ENCODE measurements around the gene SLC9A3.

SLC9A3 gene

GRCh38 chr5:456351-457194 is 67.7 kb downstream of the SLC9A3 start:
- Histone ChIP-seq H3K27me3 (ENCODE audit: control insufficient read depth in 1 of 2, insufficient read depth in 2 of 2, low read length in 2 of 2) (no peaks in the 10 kb centered on the region), H3K4me3 (ENCODE audit: low read depth in 1 of 2, low read length in 2 of 2) (no peak overlapping the region), H3K9ac (ENCODE audit: low read length) (no peak overlapping the region), H3K27ac (ENCODE audit: low read depth, low read length) (no peak overlapping the region), H3K4me1 (ENCODE audit: insufficient read depth, low read length) (no peaks in the 10 kb centered on the region), H3K36me3 (ENCODE audit: insufficient read depth, low read length) (peaks cover 56% of the 10 kb centered on the region), H3K9me3 (ENCODE audit: low read length) (peaks cover 4% of the 10 kb centered on the region)

GRCh38 chr5:455806-456205 is 68.4 kb downstream of the SLC9A3 start:
- Histone ChIP-seq H3K4me1 (ENCODE audit: insufficient read depth, low read length) (no peaks in the 10 kb centered on the region), H3K9me3 (ENCODE audit: low read length) (peaks cover 4% of the 10 kb centered on the region), H3K4me3 (ENCODE audit: low read depth in 1 of 2, low read length in 2 of 2) (no peak overlapping the region), H3K36me3 (ENCODE audit: insufficient read depth, low read length) (peaks cover 56% of the 10 kb centered on the region), H3K9ac (ENCODE audit: low read length) (no peak overlapping the region), H3K27me3 (ENCODE audit: control insufficient read depth in 1 of 2, insufficient read depth in 2 of 2, low read length in 2 of 2) (no peaks in the 10 kb centered on the region), H3K27ac (ENCODE audit: low read depth, low read length) (no peak overlapping the region)

DNA sequence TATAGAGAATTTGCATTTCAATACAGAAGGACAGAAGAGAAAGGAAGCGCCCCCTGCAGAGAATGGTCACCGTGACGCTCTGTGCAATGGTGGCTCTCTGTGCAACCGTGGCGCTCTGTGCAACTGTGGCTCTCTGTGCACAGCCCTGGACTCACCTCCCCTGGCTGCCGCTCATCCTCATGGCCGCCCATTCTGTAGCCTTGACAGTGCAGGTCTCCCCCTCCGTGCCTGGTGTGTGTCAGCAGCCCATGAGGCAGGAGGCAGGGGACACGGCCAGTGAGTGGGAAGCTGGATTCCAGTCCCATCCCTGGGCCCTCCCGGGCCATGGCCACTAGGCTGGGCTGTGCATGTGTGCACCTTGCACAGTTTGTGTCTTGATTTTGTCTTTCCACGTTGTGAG is 69.3 kb downstream of the SLC9A3 start:
- H3K36me3 ChIP-seq (ENCODE audit: insufficient read depth, low read length): peaks cover 54% of the 10 kb centered on the region
- peaks cover 4% of the 10 kb centered on the region for H3K9me3 ChIP-seq (ENCODE audit: low read length)
- no peak overlapping the region for H3K9ac ChIP-seq (ENCODE audit: low read length)
- H3K27me3 ChIP-seq (ENCODE audit: control insufficient read depth in 1 of 2, insufficient read depth in 2 of 2, low read length in 2 of 2): no peaks in the 10 kb centered on the region
- no peak overlapping the region for H3K27ac ChIP-seq (ENCODE audit: low read depth, low read length)
- no peak overlapping the region for H3K4me3 ChIP-seq (ENCODE audit: low read depth in 1 of 2, low read length in 2 of 2)
- no peaks in the 10 kb centered on the region for H3K4me1 ChIP-seq (ENCODE audit: insufficient read depth, low read length)

DNA sequence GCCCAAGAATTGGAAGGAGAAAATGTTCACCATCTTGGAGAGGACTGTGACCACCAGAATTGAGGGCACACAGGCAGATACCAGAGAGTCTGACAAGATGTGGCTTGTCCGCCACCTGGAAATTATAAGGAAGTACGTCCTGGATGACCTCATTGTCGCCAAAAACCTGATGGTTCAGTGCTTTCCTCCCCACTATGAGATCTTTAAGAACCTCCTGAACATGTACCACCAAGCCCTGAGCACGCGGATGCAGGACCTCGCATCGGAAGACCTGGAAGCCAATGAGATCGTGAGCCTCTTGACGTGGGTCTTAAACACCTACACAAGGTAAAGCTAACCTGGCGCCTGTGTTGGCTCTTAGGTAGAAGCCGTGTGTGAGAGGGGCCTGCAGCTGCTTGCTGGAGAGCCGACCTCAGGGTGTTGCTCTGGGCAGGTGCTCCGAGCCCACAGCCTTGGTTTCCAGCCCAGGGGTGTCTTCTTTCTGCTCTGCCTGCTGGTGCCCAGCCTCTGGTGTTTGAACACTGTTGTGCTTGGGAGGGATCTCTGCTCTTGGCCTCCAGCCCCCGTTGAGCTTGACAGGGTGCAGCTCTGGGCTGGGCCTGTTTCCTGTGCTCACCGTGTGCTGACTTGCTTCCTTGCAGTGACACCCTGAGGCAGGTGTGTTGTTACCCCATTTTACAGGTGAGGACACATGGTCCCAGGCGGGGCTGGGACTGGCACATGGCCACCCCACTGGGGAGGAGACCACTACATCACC is 70.3 kb downstream of the SLC9A3 start:
- no peaks in the 10 kb centered on the region for H3K4me1 ChIP-seq (ENCODE audit: insufficient read depth, low read length)
- H3K9ac ChIP-seq (ENCODE audit: low read length): no peak overlapping the region
- H3K9me3 ChIP-seq (ENCODE audit: low read length): peaks cover 4% of the 10 kb centered on the region
- H3K27me3 ChIP-seq (ENCODE audit: control insufficient read depth in 1 of 2, insufficient read depth in 2 of 2, low read length in 2 of 2): no peaks in the 10 kb centered on the region
- H3K4me3 ChIP-seq (ENCODE audit: low read depth in 1 of 2, low read length in 2 of 2): no peak overlapping the region
- no peak overlapping the region for H3K27ac ChIP-seq (ENCODE audit: low read depth, low read length)
- peaks cover 56% of the 10 kb centered on the region for H3K36me3 ChIP-seq (ENCODE audit: insufficient read depth, low read length)

GRCh38 chr5:452978-453710 is 71.1 kb downstream of the SLC9A3 start:
- Histone ChIP-seq H3K27ac (ENCODE audit: low read depth, low read length) (no peak overlapping the region), H3K9me3 (ENCODE audit: low read length) (peaks cover 4% of the 10 kb centered on the region), H3K4me1 (ENCODE audit: insufficient read depth, low read length) (no peaks in the 10 kb centered on the region), H3K27me3 (ENCODE audit: control insufficient read depth in 1 of 2, insufficient read depth in 2 of 2, low read length in 2 of 2) (no peaks in the 10 kb centered on the region), H3K36me3 (ENCODE audit: insufficient read depth, low read length) (peaks cover 64% of the 10 kb centered on the region), H3K9ac (ENCODE audit: low read length) (no peak overlapping the region), H3K4me3 (ENCODE audit: low read depth in 1 of 2, low read length in 2 of 2) (no peak overlapping the region)

- no peak overlapping the region for H3K27ac ChIP-seq (ENCODE audit: low read depth, low read length)
- no peak overlapping the region for H3K4me3 ChIP-seq (ENCODE audit: low read depth in 1 of 2, low read length in 2 of 2)
- H3K36me3 ChIP-seq (ENCODE audit: insufficient read depth, low read length): peaks cover 64% of the 10 kb centered on the region
Observed at GRCh38 chr5:451587-452458, 72.4 kb downstream of the SLC9A3 start.

GRCh38 chr5:449151-449550 is 75.1 kb downstream of the SLC9A3 start:
- Histone ChIP-seq H3K27me3 (ENCODE audit: control insufficient read depth in 1 of 2, insufficient read depth in 2 of 2, low read length in 2 of 2) (no peaks in the 10 kb centered on the region), H3K4me1 (ENCODE audit: insufficient read depth, low read length) (peaks cover 6% of the 10 kb centered on the region), H3K9me3 (ENCODE audit: low read length) (peaks cover 4% of the 10 kb centered on the region), H3K9ac (ENCODE audit: low read length) (no peak overlapping the region), H3K27ac (ENCODE audit: low read depth, low read length) (no peak overlapping the region), H3K4me3 (ENCODE audit: low read depth in 1 of 2, low read length in 2 of 2) (no peak overlapping the region), H3K36me3 (ENCODE audit: insufficient read depth, low read length) (peaks cover 62% of the 10 kb centered on the region)

More at GRCh38 chr5:451587-452458, 72.4 kb downstream of the SLC9A3 start:
- Histone ChIP-seq H3K4me1 (ENCODE audit: insufficient read depth, low read length) (no peaks in the 10 kb centered on the region), H3K27me3 (ENCODE audit: control insufficient read depth in 1 of 2, insufficient read depth in 2 of 2, low read length in 2 of 2) (no peaks in the 10 kb centered on the region), H3K9me3 (ENCODE audit: low read length) (peaks cover 4% of the 10 kb centered on the region), H3K9ac (ENCODE audit: low read length) (no peak overlapping the region)

GRCh38 chr5:448766-449090 is 75.5 kb downstream of the SLC9A3 start:
- H3K27ac ChIP-seq (ENCODE audit: low read depth, low read length): no peak overlapping the region
- H3K36me3 ChIP-seq (ENCODE audit: insufficient read depth, low read length): peaks cover 57% of the 10 kb centered on the region
- no peaks in the 10 kb centered on the region for H3K27me3 ChIP-seq (ENCODE audit: control insufficient read depth in 1 of 2, insufficient read depth in 2 of 2, low read length in 2 of 2)
- H3K4me3 ChIP-seq (ENCODE audit: low read depth in 1 of 2, low read length in 2 of 2): no peak overlapping the region
- H3K9me3 ChIP-seq (ENCODE audit: low read length): peaks cover 4% of the 10 kb centered on the region
- no peak overlapping the region for H3K9ac ChIP-seq (ENCODE audit: low read length)
- H3K4me1 ChIP-seq (ENCODE audit: insufficient read depth, low read length): peaks cover 10% of the 10 kb centered on the region

GRCh38 chr5:448061-448765 is 76.0 kb downstream of the SLC9A3 start:
- Histone ChIP-seq H3K36me3 (ENCODE audit: insufficient read depth, low read length) (peaks cover 52% of the 10 kb centered on the region), H3K9ac (ENCODE audit: low read length) (no peak overlapping the region), H3K4me1 (ENCODE audit: insufficient read depth, low read length) (peaks cover 12% of the 10 kb centered on the region), H3K27ac (ENCODE audit: low read depth, low read length) (no peak overlapping the region), H3K4me3 (ENCODE audit: low read depth in 1 of 2, low read length in 2 of 2) (no peak overlapping the region), H3K27me3 (ENCODE audit: control insufficient read depth in 1 of 2, insufficient read depth in 2 of 2, low read length in 2 of 2) (no peaks in the 10 kb centered on the region), H3K9me3 (ENCODE audit: low read length) (peaks cover 4% of the 10 kb centered on the region)

DNA sequence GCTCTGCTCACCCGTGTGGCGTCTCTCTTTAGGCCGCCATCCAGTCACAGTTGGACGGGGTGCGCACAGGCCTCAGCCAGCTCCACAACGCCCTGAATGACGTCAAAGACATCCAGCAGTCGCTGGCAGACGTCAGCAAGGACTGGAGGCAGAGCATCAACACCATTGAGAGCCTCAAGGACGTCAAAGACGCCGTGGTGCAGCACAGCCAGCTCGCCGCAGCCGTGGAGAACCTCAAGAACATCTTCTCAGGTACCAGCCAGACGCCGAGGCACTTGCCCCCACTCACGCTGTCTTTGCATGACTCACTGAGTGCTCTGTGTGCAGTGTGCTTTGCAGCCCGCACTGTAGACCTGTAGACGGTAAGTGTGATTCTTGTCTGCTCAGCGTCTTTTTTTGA is 76.7 kb downstream of the SLC9A3 start:
- peaks cover 49% of the 10 kb centered on the region for H3K36me3 ChIP-seq (ENCODE audit: insufficient read depth, low read length)
- H3K27ac ChIP-seq (ENCODE audit: low read depth, low read length): no peak overlapping the region
- no peak overlapping the region for H3K4me3 ChIP-seq (ENCODE audit: low read depth in 1 of 2, low read length in 2 of 2)
- no peak overlapping the region for H3K9ac ChIP-seq (ENCODE audit: low read length)
- peaks cover 4% of the 10 kb centered on the region for H3K9me3 ChIP-seq (ENCODE audit: low read length)
- H3K27me3 ChIP-seq (ENCODE audit: control insufficient read depth in 1 of 2, insufficient read depth in 2 of 2, low read length in 2 of 2): no peaks in the 10 kb centered on the region
- H3K4me1 ChIP-seq (ENCODE audit: insufficient read depth, low read length): peaks cover 13% of the 10 kb centered on the region
